MV-4-11 (cell line): ENCODE data around the gene HECTD2.
A peak's percentile ranks its signal among the peaks of the same experiment; 100 is the strongest.
"Not testable (repeated sequence)": the region's sequence is repeated elsewhere in the genome, so short reads cannot be mapped to it uniquely, and the experiment has no call there.

ENCODE experiments used
- DNase-seq: peaks from one replicate; lab custom pipeline; 2025; lab: John Stamatoyannopoulos, UW

The HECTD2 gene

DNA sequence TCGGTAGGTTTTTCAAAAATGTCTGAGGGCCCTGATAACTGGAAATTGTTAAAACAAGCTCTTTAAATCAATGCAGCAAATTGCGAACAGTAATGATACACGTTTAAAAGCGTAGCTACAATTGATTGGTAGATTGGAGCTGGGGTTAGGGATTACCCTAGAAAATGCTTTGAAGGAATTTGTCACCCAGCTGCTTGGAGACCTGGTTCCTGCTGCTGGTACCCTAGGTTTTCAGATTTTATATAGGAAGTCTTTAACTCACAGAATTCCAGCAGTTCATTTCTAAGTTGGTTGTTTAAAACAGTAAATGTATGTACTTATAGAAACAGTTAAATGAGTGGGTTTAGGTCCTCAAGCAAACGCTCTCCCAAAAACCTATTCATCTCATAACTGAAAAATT, 1.5 kb downstream of the HECTD2 start:
- no peak for DNase-seq

- no peak for DNase-seq
Measured at GRCh38 chr10:91412354-91413087, 2.4 kb downstream of the HECTD2 start.

DNA sequence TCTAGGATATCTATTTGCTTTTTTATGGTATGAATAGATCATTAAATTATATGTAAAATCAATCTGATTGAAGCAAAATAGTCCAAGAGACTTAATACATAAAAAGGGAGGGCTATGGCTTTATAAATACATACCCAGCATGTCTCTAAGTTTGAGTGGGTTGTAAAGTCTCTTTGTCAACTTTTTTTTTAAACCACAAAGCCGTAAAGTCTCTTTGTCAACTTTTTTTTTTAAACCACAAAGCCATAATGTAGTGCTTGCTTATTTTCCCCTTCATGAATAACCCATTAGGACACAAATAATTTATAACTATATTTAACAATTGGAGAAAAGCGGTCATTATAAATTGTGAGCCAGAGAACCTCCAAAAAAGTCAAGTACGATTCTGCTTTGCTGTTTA, 5.7 kb downstream of the HECTD2 start:
- peak; percentile 23 for DNase-seq

- no peak for DNase-seq
Measured at GRCh38 chr10:91416339-91416855, 6.3 kb downstream of the HECTD2 start.

DNA sequence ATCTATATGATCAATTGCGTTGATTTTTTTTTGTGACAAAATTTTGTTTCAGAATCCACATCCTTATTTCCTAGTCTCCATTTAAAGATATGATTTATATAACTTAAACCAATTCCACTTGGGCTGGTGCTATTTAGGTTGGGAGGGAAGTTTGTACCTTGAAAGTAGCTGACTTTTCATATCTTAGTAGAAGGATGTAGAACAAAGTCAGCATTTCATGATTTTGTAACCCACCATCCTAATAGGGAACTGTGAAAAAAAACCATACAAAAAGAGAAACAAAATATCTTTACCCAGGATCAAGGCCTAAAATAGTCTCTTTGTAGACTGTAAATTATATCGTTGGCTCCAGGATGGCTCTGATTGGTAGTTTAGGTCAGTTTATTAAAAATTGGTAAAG, 8.3 kb downstream of the HECTD2 start:
- DNase-seq, result no peak

DNA sequence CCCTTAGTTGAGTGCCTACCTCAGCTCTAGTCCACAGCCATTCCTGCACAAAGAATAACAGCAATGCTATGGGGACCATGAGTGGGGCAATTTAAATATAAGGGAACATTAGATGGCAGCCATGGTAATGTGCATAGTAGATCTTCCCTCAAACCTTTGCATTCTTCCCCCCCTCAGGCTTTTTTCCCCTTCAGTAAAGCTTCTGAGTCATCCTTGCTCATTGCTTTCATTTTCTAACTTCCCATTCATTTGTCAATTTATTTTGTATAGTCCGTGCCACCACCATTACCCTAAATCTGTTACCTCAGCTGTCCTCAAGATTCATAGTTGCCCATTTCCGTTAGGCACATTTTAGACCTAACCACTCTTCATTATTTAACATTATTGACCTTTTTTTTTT, 10.7 kb downstream of the HECTD2 start:
- peak; percentile 30 for DNase-seq

DNA sequence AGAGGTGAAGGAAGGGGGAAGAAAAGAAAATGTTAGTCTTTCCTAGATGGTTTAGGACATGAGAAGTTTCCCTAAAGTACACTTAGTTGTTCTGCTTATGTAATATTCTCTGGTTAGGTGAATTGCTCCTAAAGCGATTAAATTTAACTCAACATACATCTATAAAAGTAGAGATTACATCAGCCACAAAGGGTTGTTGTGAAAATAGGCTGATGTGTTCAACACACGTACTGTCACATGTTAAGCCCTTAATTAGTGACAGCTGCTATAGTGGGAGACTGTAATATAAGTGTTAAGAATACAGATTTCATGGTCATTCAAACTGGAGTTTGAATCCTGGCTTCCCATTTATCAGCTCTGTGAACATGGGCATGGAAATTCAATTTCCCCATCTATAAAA, 12.8 kb downstream of the HECTD2 start:
- DNase-seq, result no peak

DNA sequence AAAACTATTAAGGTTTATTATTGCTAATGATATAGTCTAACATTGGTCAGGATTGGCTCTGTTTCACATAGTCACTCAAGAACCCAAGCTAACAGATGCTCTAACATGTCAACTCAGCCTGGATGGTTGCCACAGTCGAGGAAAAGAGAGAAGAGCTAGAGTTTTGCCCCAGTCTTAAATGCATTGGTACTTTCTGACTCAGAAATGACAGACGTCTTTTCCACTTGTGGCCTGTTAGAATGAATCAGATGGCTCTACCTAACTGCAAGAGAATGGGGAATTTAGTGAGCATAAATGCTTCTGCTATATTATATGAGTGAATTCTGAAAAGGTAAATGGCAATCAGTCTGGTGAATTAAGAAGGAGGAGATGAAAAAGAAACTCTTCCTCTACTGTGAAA, 13.9 kb downstream of the HECTD2 start:
- no peak for DNase-seq

DNA sequence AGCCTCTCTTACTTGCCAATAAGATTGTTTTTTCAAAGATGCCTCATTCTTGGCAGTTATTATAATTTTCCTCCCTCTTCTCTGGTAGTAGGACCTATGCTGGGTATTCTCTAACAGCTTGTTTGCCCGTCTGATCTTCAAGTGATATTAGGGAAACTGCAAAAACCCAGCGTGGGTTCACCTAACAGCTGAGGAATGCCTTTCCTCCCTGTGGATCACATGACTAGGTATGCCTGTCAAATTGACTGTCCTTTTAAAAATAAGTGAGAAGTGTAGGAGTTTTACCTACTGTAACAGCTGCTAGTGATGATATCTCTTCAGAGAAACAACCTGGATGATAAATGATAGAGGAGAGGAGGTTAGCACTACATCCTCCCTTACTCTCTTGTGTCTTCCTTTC, 22.0 kb downstream of the HECTD2 start:
- DNase-seq, result no peak

DNA sequence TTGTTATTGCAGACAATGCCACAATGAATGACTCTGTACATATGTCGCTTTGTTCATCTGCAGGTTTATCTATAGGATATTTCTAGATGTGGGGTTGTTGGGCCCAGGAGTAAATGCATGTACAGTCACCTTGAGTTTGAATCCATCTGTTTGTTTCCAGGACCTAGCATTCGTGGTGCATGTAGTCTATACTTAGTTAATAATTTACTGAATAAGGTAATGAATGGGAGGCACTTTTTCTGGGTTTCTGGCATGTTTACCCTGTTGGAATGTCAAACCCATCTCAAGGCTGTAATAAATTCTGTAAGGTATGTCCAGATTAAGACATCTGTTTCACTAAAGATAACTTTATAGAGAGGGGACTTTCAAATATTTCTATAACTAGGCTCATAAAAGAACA, 23.5 kb downstream of the HECTD2 start:
- no peak for DNase-seq

DNA sequence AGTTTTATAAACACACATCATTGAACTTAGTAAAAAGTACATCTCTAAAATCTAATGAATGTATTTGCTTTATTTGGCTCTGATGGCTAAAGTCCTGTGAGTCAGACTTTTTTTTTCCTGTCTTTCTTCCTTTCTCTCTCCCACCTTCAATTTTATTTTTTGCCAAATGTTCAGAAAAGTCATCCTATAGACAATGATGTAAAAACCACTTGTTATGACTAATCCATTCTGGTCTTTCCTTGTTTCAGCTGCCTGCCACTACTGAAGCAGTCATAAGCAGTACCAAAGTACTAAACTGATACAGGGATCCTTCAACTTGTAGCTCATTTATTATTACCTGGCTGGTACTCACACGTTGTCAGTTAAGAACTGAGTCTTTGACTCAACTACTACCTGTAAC, 23.9 kb downstream of the HECTD2 start:
- no peak for DNase-seq

DNA sequence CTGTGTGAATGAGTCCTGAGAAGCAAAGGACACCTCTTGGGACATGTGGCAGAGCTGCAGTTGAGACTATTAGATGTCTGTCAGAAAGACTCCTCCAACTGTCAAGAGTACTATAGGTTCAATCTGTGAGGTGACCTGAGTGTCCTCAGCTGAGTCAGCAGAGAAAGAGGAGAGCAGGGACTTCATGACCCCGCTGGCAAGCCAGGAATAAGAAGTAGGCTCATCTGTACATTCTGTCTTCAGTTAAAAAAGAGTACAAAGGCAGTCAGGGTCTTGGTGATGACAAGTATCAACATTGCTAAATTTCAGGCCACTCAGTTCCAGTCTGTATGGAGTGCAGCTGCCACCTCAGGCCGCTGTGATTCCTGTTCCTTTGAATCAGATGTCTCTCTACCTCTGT, 25.1 kb downstream of the HECTD2 start:
- DNase-seq, result no peak

GRCh38 chr10:91438228-91438627, 28.1 kb downstream of the HECTD2 start:
- not testable (repeated sequence) for DNase-seq

GRCh38 chr10:91444211-91445182, 34.4 kb downstream of the HECTD2 start:
- DNase-seq, result no peak

DNA sequence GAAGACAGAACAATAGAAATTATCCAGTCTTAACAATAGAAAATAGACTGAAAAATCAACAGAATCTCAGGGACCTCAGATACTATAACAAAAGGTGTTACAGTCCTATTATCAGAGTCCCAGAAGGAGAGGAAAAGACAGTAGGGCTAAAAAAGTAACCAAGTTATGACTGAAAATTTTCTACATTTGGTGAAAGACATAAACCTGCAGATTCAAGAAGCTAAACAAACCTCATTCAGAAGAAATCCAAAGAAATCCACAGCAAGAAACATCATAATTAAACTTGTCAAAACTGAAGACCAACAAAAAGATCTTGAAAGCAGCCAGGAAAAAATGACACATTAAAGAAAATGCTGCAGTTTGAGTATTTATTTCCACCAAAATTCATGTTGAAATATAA, 41.9 kb downstream of the HECTD2 start:
- DNase-seq, result no peak

GRCh38 chr10:91453535-91453934, 43.4 kb downstream of the HECTD2 start:
- DNase-seq, result no peak

DNA sequence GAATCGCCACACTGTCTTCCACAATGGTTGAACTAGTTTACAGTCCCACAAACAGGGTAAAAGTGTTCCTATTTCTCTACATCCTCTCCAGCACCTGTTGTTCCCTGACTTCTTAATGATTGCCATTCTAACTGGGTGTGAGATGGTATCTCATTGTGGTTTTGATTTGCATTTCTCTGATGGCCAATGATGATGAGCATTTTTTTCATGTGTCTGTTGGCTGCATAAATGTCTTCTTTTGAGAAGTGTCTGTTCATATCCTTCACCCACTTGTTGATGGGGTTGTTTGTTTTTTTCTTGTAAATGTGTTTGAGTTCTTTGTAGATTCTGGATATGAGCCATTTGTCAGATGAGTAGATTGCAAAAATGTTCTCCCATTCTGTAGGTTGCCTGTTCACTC, 45.0 kb downstream of the HECTD2 start:
- DNase-seq, result not testable (repeated sequence)

- no peak for DNase-seq
Measured at GRCh38 chr10:91460681-91461080, 50.5 kb downstream of the HECTD2 start.

- DNase-seq, result no peak
Measured at GRCh38 chr10:91462423-91462822, 52.3 kb downstream of the HECTD2 start.

DNA sequence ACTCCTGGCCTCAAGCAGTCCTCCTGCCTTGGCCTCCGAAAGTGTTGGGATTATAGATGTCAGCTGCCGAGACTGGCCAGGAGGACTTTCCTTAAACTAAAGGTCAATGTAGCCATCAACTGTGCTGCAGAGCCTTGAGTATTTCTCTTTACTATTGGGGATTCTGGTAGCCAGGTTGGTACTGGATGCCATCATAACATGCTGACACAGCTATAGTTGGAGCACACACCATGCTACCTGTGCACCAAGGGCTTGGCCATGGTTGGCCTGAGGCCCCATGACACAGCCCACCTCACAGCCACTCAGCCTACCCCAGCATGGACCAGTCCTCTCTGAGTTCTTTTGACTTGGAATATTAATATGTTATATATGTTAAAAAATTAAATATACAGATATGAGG, 54.4 kb downstream of the HECTD2 start:
- DNase-seq, result no peak

DNA sequence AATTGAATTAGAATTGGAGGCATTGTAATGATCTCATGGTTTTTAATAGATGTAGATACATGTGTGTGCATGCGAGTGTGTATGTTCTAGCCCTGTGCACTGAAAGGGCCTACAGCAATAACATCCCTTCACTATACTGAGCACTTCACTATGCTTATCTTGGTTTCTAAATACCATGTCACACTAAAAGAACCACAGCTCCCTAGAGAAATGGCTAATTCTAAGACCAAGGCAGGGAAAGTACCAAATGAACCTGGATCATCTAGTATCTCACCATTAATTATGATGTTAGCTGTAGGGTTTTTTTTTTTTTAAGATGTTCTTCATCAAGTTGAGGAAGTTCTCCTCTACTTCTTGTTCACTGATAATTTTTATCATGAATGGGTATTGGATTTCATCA, 55.1 kb downstream of the HECTD2 start:
- no peak for DNase-seq

DNA sequence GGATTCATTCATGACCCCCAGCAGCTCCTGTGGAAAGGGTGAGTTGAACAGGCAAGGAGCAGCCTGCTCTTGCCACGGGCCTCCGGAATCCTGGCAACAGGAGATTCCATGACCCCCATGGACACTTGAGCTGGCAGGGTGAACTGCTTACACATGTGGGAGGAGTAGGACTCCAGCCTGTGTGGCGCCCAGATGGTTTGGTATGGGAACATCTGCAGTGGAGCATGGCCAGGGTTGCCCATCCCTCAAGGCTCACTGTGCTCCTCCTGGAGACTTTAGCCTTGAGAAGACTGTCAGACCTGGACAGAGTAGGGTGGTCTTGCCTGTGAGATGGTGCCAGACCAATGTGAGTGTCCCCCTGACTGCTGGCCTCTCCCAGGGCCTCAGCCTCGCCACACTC, 57.0 kb downstream of the HECTD2 start:
- DNase-seq, result no peak

DNA sequence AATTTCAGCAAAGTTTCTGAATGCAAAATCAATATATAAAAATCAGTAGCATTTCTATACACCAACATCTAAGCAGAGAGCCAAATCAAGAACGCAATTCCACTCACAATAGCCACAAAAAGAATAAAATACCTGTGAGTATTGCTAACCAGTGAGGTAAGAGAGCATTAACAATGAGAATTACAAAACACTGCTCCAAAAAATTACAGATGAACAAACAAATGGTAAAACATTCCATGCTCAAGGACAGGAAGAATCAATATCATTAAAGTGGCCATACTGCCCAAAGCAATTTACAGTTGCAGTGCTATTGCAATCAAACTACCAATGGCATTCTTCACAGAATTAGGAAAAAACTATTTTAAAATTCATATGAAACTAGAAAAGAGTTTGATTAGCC, 61.5 kb downstream of the HECTD2 start:
- no peak for DNase-seq
